GM10266 (cell line): Measurements from ENCODE around the gene PABPC1L.

ENCODE experiments used
- DNase-seq: peaks from one replicate; pipeline ENCODE4 v3.0.0; 2012; ENCODE audit errors: extremely low spot score
- CTCF ChIP-seq: IDR thresholded peaks from 2 replicates; pipeline ENCODE4 v1.5.1; 2012; ENCODE audit warnings: mild to moderate bottlenecking, low read depth; ENCODE audit not compliant: control insufficient read depth, insufficient read depth; ENCODE audit errors: missing control alignments

The PABPC1L gene

GRCh38 chr20:44916586-44916985 is 6.7 kb downstream of the PABPC1L start:
- no peak for DNase-seq
- no peak for TF ChIP-seq CTCF

DNA sequence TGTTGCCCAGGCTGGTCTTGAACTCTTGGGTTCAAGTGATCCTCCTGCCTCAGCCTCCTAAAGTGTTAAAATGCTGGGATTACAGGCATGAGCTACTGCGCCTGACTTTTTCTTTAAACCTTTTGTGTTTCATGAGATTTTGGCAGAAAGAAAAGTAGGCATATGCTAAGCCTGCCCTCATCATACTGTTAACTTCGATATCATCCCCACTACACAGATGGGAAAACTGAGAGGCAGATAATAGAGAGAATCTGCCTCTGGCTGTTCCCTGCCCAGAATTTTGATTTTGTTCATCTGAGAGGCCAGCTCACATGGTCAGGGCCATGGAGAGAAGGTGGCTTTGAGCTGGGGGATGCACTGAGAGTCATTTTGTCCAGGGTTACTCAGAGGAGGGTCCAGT is 7.5 kb downstream of the PABPC1L start:
- TF ChIP-seq CTCF = no peak

DNA sequence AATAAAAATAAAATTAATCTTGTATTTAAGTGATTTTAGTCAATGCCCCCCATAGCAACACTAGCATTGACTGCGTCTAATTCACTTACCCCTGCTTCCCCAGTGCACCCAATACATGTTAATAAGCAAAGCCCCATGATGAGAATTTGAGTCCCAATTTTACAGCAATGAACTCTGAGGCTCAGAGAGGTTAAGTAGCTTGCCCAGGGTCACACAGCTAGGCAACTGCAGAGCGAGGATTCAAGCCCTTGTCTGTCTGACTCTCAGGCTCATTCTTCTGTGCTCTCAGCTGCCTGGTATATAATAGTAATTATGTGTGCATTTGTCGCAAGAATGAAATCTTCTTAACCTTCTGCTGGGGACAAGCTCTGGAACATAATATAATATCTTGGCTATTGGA is 8.5 kb downstream of the PABPC1L start:
- no peak for TF ChIP-seq CTCF
- DNase-seq = no peak

More for the DNA sequence above, 7.5 kb downstream of the PABPC1L start:
- no peak for DNase-seq

- no peak for DNase-seq
- no peak for TF ChIP-seq CTCF
Observed at GRCh38 chr20:44918761-44919160, 8.9 kb downstream of the PABPC1L start.

GRCh38 chr20:44921447-44921846 is 11.6 kb downstream of the PABPC1L start:
- DNase-seq = no peak
- TF ChIP-seq CTCF = no peak

DNA sequence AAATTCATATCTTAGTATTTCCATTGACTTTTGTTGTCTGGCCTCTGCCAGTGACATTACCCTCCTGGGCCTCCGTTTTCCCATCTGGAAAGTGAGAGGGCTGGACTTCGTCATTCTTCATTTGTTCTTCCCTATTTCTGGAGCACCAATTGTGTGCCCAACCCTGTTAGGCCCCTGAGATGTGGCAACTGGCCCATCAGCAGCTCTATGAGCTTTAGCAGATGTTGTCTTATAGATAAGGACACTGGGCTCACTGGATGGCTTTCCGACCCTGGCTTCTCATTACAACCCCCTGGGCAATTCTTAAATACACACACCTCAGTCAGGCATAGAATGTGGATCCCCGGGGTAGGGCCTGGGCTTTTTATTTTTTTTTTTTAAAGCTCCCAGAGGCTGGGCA is 14.7 kb downstream of the PABPC1L start:
- no peak for TF ChIP-seq CTCF
- DNase-seq = no peak

GRCh38 chr20:44928595-44928994 is 18.7 kb downstream of the PABPC1L start:
- TF ChIP-seq CTCF = no peak
- no peak for DNase-seq
